DMS153 treated with DMSO at 0.1 percent for 48 hours (cell line): ENCODE measurements around the gene TUBGCP2.
"Not testable (repeated sequence)": the region's sequence is repeated elsewhere in the genome, so short reads cannot be mapped to it uniquely, and the experiment has no call there.

Experiments
- DNase-seq: peaks from one replicate; lab custom pipeline; 2025; ENCODE audit not compliant: unreplicated experiment; lab: John Stamatoyannopoulos, UW

TUBGCP2 gene

GRCh38 chr10:133235265-133235855 lies 73.3 kb downstream of the TUBGCP2 start:
- no peak for DNase-seq

- not testable (repeated sequence) for DNase-seq
Observed at GRCh38 chr10:133234796-133235195, 73.9 kb downstream of the TUBGCP2 start.

- DNase-seq, result no peak
Observed at GRCh38 chr10:133231946-133232574, 76.6 kb downstream of the TUBGCP2 start.

GRCh38 chr10:133231244-133231945 lies 77.3 kb downstream of the TUBGCP2 start:
- no peak for DNase-seq

- no peak for DNase-seq
Observed at GRCh38 chr10:133230387-133231195, 78.1 kb downstream of the TUBGCP2 start.

- no peak for DNase-seq
Observed at GRCh38 chr10:133230044-133230361, 78.7 kb downstream of the TUBGCP2 start, which contains the start of gene UTF1. UTF1 (plus strand) TSS chr10:133230217; CDS start chr10:133230289, 72 bp downstream.

GRCh38 chr10:133229265-133230043 lies 79.2 kb downstream of the TUBGCP2 start:
- DNase-seq, result no peak
